GM21515 (cell line): ENCODE data around the gene SLC4A2.
"Not testable (repeated sequence)": the region's sequence is repeated elsewhere in the genome, so short reads cannot be mapped to it uniquely, and the experiment has no call there.

ENCODE experiments used
- ATAC-seq: cut with Tn5 transposase; IDR thresholded peaks from one replicate; pipeline ENCODE4 v1.9.1; 2021; ENCODE audit not compliant: unreplicated experiment

The SLC4A2 gene

DNA sequence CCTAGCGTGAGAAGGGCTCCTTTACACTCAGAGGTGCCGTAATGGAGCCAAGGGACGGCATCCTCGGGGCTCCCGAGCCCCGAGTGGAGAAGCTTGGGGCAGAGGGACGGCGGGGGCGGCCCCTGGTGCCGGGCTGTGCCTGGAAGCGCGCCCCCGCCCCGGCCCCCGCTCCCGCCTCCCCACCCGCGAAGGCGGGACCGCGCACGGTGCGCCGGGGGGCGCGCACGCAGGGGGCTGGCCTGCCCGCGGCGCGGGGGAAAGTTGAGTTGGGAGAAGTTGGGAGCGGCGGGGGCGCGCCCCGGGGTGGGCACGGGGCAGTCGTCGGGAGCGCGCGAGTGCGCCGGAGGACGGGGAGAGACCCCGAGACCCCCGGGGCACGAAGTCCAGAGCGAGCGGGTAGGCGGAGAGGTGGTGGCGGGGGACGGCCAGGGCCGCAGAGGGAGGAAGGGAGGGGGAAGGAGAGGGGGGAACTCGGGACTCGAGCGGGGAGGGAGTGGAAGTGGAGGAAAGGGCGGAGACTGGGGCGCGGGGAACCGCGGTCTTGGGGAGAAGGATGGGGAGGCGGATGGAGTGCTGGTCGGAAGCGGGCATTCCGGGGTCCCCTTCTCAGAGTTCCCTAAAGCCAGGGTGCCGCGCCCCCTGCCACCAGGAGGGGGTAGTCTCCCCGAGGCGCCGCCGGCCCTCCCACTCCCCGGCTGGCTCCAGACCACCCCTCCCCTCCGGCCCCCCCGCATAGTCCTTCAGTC lies at the start of gene SLC4A2:
TSS of gene SLC4A2 (plus strand) at position 223 of the 746 bp plus-strand sequence. CDS start 2,399 bp downstream, outside the sequence.
- ATAC-seq = peak; percentile 27

DNA sequence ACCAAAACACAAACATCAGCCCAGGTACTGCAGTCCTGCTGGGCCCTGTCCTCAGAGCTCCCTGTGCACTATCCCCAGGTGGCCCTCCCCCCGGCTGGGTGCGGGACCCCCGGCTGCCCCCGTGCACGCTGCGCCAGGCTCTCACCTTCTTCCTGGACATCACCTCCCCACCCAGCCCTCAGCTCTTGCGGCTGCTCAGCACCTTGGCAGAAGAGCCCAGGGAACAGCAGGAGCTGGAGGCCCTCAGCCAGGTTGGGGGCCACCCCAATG lies 49.4 kb upstream of the SLC4A2 start:
- no peak for ATAC-seq

DNA sequence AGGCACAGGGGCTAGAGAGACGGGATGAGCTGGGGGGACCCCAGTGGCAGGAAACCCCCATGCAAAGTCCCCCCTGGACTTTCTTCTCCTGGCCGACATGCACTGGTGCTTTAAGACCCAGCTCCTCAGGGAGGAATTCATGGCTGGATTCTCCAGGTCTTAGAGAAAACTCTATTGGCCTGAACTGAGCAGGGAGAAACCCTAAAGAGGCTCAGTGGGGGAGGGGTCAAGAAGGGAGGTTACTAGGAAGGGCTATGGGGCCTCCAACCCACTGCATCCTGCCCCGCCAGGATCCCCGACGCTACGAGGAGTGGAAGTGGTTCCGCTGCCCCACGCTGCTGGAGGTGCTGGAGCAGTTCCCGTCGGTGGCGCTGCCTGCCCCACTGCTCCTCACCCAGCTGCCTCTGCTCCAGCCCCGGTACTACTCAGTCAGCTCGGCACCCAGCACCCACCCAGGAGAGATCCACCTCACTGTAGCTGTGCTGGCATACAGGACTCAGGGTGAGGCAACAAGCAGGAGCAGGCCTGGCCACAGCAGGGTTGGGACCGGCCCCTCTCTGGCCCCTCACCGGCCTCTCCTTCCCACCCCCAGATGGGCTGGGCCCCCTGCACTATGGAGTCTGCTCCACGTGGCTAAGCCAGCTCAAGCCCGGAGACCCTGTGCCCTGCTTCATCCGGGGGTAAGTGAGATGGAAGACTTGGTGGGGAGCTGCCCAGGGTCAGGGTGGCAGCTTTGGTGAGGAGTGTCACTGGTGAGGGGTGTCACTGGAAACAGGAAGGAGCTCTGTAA lies 48.9 kb upstream of the SLC4A2 start:
- no peak for ATAC-seq

DNA sequence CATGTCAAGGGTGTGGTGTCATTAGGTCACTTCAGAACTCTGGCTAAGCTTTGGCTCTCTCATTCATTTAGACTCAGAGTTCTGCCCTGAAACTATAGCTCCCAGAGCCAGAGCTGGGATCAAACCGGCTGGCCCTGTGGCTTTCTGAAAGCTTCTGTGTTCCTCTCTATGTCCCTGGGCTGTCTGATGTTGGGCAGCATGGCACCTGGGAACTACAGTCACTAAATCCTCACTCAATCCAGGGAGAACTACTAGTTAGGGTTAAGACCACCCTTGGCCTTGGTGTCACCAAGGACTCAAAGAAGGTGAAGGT lies 48.3 kb upstream of the SLC4A2 start:
- ATAC-seq = no peak

- ATAC-seq = not testable (repeated sequence)
Measured at GRCh38 chr7:151011616-151012015, 47.8 kb upstream of the SLC4A2 start.

DNA sequence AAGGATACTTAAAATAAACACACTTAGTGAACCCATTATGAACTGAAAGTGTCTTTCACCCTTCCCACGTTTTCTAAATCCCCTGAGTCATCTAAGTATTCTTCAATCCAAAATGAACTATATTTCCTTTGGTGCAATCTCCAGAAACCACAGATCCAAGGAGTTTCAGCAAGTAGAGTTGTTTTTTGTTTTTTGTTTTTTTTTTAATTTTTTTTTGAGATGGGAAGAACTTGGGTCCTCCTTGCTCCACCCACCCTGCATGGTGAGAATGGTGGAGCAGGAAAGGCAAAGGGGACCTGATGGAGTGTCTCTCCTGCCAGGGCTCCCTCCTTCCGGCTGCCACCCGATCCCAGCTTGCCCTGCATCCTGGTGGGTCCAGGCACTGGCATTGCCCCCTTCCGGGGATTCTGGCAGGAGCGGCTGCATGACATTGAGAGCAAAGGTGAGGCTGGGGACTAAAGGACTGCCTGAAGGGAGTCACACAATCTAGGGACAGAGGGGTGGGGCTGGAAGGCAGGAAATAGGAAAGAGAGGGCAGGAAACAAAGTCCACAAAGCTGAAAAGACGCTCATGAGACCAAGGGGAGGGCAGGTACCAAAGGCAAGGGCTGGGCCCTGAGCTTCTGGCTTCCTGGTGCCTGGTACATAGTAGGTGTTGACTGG lies 47.2 kb upstream of the SLC4A2 start:
- no peak for ATAC-seq

DNA sequence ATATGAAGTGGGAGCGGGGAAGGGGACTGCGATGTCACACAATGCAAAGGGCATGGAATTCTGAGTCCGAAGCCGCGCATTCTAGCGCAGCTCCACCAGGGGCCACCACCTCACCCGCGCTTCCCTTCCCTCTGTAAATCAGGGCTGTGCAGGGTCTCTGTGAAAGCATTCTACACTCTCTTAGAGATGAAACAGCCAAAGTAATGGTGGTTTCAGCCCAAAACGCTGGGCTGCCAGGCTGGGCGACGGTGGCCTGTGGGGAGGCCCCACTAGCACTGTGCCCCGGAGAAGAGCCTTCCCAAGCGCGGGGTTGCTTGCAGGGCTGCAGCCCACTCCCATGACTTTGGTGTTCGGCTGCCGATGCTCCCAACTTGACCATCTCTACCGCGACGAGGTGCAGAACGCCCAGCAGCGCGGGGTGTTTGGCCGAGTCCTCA lies 46.5 kb upstream of the SLC4A2 start:
- no peak for ATAC-seq

GRCh38 chr7:151013356-151013732 lies 46.0 kb upstream of the SLC4A2 start:
- ATAC-seq = no peak

DNA sequence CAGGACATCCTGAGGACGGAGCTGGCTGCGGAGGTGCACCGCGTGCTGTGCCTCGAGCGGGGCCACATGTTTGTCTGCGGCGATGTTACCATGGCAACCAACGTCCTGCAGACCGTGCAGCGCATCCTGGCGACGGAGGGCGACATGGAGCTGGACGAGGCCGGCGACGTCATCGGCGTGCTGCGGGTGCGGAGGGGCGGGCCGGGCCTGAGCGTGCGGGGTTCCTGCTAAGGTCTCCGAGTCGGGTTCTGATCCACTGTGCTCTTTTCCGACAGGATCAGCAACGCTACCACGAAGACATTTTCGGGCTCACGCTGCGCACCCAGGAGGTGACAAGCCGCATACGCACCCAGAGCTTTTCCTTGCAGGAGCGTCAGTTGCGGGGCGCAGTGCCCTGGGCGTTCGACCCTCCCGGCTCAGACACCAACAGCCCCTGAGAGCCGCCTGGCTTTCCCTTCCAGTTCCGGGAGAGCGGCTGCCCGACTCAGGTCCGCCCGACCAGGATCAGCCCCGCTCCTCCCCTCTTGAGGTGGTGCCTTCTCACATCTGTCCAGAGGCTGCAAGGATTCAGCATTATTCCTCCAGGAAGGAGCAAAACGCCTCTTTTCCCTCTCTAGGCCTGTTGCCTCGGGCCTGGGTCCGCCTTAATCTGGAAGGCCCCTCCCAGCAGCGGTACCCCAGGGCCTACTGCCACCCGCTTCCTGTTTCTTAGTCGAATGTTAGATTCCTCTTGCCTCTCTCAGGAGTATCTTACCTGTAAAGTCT lies 45.5 kb upstream of the SLC4A2 start:
- no peak for ATAC-seq

GRCh38 chr7:151014950-151015349 lies 44.4 kb upstream of the SLC4A2 start:
- no peak for ATAC-seq

DNA sequence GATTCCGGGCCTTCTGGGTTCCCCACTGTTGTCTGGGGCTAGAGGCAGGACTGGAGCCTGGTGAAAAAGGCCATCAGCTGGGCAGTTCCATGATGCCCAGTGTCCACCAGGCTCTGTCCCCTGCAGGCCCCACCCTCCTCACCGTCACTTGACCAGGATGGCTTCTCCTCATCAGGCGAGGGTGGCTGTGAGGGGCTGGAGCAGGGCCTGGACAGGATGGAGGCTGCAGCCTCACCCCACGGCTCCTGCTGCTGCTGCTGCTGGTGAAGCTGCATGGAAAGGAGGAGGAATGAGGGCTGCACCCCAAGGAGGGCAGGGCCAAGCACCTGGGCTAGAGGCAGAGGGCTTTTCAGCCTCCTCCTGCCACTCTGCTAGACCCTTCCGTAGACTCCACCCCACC lies 43.4 kb upstream of the SLC4A2 start:
- no peak for ATAC-seq

DNA sequence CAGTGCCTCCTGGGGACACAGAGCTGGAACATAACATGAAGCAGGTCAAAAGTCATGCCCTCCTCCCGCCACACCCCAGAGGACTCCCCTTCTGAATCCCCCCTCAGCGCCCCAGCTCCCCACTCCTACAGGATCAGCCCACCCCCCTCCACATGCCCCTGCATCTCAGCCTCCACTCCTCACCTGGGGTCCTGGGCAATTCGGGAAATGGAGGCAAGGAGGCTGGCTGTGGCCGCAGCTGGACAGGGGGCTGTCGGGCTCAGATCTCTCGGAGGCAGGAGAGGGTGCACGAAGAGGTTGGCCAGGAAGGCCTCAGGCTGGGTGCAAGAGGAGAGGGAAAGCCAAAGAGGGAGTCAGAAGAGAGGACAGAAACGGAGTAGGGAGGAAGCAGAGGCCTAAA lies 42.9 kb upstream of the SLC4A2 start:
- ATAC-seq = no peak

GRCh38 chr7:151016942-151017341 lies 42.4 kb upstream of the SLC4A2 start:
- ATAC-seq = no peak

- no peak for ATAC-seq
Measured at GRCh38 chr7:151017370-151017952, 41.9 kb upstream of the SLC4A2 start.

DNA sequence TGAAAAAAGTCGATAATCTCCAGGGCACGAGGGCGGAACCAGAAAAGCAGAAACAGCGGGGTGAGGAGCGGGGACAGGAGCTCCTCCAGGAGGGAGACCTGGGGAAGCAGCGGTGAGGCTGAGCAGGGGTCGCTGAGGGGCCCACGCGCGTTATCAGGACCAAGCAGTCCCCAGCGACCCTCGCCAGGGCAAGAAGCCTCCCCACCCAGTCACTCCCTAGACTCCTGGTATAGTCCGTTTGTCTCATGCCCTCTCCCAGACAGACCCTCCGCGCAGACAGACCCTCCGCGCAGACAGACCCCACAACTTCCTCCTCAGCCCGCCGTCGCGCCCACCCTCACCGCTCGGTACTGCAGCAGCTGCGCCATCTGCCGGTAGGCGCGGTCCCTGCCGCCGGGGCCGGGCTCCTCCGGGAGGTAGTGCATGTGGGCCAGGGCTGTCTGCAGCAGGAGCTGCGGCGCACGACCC lies 41.4 kb upstream of the SLC4A2 start:
- peak; percentile 62 for ATAC-seq

- peak; percentile 14 for ATAC-seq
Measured at GRCh38 chr7:151018421-151019129, 40.8 kb upstream of the SLC4A2 start.

DNA sequence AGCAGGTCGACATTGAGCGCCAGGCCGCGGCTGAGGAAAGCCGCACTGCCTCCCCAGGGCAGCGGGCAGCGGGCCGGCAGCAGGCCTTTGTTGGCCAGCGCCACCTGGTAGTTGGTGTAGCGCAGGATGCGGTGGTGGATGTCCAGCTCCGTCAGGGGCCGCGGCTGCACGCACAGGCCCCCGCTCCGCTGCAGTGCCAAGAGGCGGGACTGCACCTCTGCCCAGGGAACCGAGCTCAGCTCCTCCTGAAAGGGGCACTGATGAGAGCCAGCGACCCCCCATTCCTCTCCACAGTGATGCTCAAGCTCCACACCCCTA lies 40.3 kb upstream of the SLC4A2 start:
- ATAC-seq = no peak

- ATAC-seq = no peak
Measured at GRCh38 chr7:151020231-151020630, 39.2 kb upstream of the SLC4A2 start.

GRCh38 chr7:151023232-151023631 lies 36.2 kb upstream of the SLC4A2 start:
- ATAC-seq = no peak

- ATAC-seq = no peak
Measured at GRCh38 chr7:151024435-151025056, 34.8 kb upstream of the SLC4A2 start, which contains the start of gene ATG9B. ATG9B (minus strand) TSS chr7:151024494; CDS start chr7:151024423, 71 bp downstream.
